HG03342 (cell line): Measurements from ENCODE around the gene CSNK2B.
A peak's percentile ranks its signal among the peaks of the same experiment; 100 is the strongest.

Experiments used
- ATAC-seq: cut with Tn5 transposase; IDR thresholded peaks from one replicate; pipeline ENCODE4 v1.9.1; 2021; ENCODE audit warnings: mild to moderate bottlenecking, moderate library complexity; ENCODE audit not compliant: unreplicated experiment

The CSNK2B gene

GRCh38 chr6:31665501-31666336, at the start of gene CSNK2B:
Gene CSNK2B, plus strand, starts transcription at chr6:31666080. Its CDS starts 752 bp downstream, at chr6:31666832.
- peak; percentile 69 for ATAC-seq

DNA sequence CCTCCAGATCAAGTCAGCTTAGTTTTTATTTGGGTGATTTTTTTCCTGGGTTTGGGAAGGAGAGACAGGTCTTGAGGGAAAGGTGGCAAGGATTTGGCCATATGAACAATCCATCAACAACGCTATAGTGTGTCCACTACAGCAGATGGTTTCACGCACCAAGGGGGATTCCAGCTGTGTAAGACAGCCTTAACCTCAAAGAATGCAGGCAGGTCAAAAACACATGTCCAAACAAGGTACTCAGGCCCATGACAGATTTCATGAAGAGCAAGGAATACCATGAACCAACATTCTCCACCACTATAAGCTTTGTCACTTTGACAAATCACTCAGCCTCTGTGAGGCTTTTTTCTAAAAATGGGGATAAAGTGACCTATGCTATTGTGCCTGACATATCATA, 48.9 kb upstream of the CSNK2B start:
- no peak for ATAC-seq

GRCh38 chr6:31619805-31620585, 45.9 kb upstream of the CSNK2B start:
- peak; percentile 76 for ATAC-seq

DNA sequence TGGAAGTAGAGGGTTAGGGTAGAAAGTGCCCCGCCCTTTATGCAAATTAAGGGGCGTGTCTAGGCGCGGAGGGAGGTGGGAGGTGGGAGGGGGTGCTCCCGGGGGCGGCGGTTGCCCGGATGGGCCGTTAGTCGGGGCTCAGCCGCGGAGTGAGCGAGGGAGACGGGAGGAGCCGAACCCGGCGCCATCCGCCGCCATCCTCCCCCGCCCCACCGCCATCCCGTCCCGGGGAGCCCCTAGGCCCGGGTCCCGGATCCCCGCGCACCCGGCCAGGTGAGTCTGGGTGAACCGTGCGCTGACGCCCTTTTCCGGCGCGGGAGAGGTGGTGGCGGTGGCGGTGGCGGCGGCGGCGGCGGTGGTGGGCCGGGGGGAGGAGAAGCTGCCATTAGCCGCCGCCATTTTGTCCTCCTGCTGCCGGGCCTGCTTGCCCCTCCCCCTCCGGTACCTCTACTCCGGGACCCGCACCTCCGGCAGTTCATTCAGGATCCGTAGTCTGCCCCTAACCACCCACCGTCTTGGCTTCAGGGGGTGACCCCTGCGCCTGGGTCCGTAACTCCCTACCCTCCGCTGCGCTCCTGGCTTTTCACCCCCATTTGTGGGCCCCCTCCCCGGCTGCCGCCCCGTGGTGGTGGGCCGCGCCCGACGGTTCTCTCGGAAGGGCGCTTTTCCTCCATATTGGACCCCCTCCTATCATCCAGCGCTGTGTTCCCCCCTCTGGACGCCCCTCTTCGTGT, 45.1 kb upstream of the CSNK2B start, which contains the start of gene PRRC2A:
Gene PRRC2A (plus strand): TSS at position 130 of the 734 bp plus-strand sequence. CDS start 2,075 bp downstream, outside the sequence.
- peak; percentile 46 for ATAC-seq

DNA sequence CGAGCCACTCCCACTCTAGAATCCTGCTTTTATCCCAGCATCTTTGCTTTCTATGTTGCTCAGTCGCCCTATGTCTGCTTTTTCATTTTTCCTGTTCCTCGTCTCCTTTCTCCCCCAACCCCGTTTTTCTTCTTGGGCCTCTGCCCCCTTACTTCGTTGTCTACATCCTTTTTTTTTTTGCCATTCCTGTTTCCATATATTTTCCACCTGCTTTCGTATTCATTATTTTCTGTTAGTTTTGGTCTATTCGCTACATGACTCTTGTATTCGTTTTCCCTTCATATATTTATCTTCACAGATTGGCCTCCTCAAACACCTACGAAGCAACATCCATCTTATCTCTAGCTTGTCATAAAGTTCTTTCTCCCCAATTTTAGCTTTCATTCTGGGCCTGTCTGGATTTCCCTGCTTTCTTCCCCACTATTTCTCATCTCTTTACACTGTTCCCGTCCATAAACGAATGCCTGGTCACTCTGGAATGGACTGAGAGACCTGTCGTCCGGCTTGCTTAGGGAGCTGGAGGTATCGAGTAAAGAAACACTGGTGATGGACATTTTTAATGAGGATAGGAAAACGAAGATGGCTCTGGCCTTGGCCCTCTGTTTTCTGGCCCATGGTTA, 44.5 kb upstream of the CSNK2B start:
- no peak for ATAC-seq

GRCh38 chr6:31621991-31622390, 43.9 kb upstream of the CSNK2B start:
- ATAC-seq: no peak

DNA sequence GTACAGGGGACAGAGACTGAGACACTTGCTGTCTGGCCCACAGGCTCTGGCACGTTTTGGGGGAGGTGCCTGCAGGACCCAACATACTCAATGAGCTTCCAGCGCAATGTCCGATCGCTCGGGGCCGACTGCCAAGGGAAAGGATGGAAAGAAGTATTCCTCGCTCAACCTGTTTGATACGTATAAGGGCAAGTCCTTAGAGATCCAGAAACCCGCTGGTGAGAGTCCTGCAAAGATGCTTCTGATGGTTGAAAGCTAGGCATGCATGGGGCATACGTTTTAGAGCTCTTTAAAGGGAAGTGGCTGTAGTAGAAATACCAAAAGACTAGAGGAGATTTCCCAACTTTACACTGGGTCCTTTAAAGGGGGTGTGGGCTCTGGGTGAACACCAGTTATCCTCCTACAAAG, 43.2 kb upstream of the CSNK2B start:
- ATAC-seq: no peak

- ATAC-seq: no peak
These were observed 41.8 kb upstream of the CSNK2B start for GRCh38 chr6:31624070-31624469.

DNA sequence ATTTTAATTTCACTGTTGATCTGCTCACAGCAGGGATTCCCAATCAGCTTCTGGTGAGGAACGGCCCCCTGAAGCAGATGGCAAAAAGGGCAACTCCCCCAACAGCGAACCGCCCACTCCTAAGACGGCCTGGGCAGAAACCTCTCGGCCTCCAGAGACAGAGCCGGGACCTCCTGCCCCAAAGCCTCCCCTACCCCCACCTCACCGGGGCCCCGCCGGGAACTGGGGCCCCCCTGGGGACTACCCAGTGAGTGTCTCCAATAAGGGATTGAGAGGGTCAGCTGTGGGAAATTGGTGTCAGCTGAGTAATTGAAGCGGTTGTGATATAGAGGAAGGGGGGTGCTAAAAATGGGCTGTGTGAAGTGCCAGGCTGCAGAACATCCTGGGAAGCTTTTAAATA, 38.9 kb upstream of the CSNK2B start:
- no peak for ATAC-seq

DNA sequence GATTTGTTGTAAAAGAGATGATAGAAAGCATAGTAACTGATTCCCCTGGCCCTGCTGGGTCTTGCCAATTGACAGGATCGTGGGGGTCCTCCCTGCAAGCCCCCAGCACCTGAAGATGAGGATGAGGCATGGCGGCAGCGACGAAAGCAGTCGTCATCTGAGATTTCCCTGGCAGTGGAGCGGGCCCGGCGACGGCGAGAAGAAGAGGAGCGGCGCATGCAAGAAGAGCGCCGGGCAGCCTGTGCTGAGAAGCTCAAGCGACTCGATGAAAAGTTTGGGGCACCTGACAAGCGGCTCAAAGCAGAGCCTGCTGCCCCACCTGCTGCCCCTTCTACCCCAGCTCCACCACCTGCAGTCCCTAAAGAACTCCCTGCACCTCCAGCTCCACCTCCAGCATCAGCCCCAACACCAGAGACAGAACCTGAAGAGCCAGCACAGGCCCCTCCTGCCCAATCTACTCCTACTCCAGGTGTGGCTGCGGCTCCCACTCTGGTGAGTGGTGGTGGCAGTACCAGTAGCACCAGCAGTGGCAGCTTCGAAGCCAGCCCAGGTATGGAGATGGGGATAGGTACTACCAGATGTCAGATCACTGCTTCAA, 38.1 kb upstream of the CSNK2B start:
- ATAC-seq: no peak

DNA sequence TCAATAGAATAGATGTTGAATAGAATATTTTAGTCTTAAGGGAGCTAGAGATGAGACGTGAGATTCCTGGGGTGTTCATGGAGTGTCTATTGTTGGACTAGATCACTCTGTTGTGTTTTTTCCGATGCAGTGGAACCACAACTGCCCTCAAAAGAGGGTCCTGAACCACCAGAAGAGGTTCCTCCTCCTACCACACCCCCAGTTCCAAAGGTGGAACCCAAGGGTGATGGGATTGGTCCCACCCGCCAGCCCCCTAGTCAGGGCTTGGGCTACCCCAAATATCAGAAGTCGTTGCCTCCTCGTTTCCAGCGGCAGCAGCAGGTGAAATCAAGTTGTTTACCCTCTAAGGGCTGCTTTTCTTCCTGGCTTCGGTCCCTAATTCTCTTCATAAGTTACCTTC, 36.9 kb upstream of the CSNK2B start:
- no peak for ATAC-seq

DNA sequence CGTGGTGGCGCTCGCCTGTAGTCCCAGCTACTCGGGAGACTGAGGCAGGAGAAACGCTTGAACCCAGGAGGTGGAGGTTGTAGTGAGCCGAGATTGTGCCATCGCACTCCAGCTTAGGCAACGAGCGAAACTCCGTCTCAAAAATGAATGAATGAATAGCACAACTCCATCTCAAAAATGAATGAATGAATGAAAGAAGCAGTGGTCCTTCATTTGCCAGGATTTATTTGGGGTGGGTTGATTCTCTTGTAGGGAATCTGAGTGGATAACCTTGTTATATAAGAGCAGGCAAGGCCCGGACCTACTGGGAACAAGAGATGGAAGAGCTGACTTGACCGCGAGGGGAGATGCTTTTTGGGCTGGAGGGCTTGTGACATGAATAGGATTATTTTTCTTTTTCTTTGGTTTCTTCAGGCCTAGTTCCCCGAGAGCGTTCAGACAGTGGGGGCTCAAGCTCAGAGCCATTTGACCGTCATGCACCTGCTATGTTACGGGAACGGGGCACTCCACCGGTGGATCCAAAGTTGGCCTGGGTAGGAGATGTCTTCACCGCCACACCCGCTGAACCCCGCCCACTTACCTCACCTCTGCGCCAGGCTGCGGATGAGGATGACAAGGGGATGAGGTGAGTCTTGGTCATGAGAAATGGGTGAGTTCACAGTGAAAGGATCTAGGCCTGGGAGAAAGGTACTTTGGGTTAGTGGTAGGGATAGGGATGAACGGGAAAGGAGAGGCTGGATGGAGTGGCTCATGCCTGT, 35.5 kb upstream of the CSNK2B start:
- ATAC-seq: no peak

DNA sequence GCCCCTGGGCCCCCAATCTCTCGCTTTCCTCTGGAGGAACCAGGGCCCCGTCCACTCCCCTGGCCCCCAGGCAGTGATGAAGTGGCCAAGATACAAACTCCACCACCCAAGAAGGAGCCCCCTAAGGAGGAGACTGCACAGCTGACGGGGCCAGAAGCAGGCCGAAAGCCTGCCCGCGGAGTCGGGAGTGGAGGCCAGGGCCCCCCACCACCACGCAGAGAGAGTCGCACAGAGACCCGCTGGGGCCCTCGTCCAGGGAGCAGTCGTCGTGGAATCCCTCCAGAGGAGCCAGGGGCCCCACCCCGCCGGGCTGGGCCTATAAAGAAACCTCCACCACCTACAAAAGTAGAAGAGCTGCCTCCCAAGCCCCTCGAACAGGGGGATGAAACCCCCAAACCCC, 34.7 kb upstream of the CSNK2B start:
- no peak for ATAC-seq

- no peak for ATAC-seq
These were observed 34.1 kb upstream of the CSNK2B start for GRCh38 chr6:31631681-31632278.

DNA sequence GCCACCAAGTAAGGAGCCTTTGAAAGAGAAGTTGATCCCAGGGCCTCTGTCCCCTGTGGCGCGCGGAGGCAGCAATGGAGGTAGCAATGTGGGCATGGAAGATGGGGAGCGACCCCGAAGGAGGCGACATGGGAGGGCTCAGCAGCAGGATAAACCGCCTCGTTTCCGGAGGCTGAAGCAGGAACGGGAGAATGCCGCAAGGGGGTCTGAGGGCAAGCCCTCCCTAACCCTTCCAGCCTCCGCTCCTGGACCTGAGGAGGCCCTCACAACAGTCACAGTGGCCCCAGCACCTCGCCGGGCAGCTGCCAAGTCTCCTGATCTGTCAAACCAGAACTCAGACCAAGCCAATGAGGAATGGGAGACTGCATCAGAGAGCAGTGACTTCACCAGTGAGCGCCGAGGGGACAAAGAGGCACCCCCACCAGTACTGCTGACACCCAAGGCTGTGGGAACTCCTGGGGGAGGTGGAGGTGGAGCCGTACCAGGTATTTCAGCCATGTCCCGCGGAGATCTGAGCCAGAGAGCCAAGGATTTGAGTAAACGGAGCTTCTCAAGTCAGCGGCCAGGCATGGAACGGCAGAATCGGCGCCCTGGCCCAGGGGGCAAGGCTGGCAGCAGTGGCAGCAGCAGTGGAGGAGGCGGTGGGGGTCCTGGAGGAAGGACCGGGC, 33.5 kb upstream of the CSNK2B start:
- ATAC-seq: no peak

- no peak for ATAC-seq
These were observed 32.4 kb upstream of the CSNK2B start for GRCh38 chr6:31633447-31633846.

GRCh38 chr6:31634131-31634530, 31.7 kb upstream of the CSNK2B start:
- no peak for ATAC-seq

GRCh38 chr6:31634969-31635575, 30.8 kb upstream of the CSNK2B start:
- ATAC-seq: no peak
